ENCODE measurements around the gene STOML3. TPM values are rescaled to one million over a fixed set of nuclear protein-coding genes. Genes with fewer than 3 reads are reported as not detected.
A peak's percentile ranks its signal among the peaks of the same experiment; 100 is the strongest.

Gene STOML3
- total RNA-seq, 1 donor from 2014 or later: not detected

GRCh38 chr13:38981096-38981495 lies 9.5 kb downstream of the STOML3 start:
- no peak for DNase-seq (ENCODE audit: low read depth in 2 of 2)

DNA sequence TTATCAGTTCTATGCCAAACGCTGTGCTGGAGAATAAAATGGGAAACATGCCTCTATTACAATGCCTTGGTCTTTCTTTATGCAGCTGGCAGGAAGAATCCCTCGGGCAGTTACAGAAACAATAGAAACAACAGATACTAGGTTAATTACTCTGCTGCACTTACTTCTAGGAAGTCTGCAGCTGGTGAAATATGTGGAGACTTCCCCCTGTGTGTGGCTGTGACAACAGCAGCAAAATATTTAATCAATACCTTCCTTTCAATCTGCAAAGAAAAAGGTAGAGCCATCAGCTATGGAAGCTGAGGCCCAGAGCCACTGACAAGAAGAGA lies 9.9 kb downstream of the STOML3 start:
- no peak for DNase-seq (ENCODE audit: low read depth in 2 of 2)

GRCh38 chr13:38979891-38980749 lies 10.5 kb downstream of the STOML3 start:
- no peak for DNase-seq (ENCODE audit: low read depth in 2 of 2)

DNA sequence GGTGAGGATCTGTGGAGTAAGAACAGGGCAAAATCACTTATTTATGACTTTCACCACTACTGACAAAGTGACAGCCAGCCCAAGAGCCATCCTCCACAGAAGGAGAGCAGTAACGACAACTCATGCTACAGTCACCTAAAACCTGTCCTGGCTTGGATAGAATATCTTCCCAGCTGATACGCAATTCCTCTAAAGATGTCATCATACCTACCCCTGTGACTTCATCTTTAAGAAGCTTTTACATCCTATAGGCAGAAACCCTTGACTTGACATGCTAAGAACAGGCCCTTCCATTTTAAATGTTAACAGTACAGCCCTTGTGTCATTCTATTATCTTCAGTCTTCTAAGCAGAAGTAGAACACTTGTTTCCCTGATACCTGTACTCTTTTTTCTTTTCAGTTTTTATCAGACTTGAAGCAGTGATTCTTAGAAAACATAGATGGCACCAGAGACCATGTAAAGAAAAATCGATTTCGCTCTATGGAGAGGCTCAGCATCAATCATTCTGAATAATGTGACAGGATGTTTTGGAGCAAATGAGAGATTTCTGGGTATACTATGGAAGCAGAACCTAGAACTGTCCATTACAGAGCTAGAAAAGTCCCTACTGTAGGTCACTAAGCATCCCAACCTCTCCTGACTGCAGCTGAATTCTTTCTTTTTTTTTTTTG lies 20.1 kb downstream of the STOML3 start:
- DNase-seq (ENCODE audit: low read depth in 2 of 2): peak in 1 of 2 donors; percentile 33

- DNase-seq (ENCODE audit: low read depth in 2 of 2): no peak
Observed at GRCh38 chr13:38969187-38969586, 21.4 kb downstream of the STOML3 start.

DNA sequence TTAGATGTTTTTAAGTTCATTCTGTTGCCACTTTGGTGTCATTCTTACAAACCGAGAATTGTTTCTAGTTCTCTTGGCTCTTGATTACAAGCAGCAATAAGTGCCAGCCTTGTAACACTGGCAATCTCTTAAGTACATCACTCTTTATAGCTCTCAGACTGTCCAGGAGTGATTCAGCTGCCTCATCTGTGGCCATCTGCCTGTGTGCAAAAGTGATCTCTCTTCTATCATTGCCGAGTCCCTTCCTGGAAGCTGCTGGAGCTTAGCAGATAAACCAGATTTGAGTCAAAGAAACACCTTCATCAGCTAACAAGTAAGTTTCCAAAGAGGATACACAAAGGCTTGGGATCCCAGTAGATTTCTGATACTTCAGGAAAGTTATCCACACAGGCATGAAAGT lies 23.2 kb downstream of the STOML3 start:
- no peak for DNase-seq (ENCODE audit: low read depth in 2 of 2)

- no peak for DNase-seq (ENCODE audit: low read depth in 2 of 2)
Observed at GRCh38 chr13:38965281-38965680, 25.4 kb downstream of the STOML3 start.

DNA sequence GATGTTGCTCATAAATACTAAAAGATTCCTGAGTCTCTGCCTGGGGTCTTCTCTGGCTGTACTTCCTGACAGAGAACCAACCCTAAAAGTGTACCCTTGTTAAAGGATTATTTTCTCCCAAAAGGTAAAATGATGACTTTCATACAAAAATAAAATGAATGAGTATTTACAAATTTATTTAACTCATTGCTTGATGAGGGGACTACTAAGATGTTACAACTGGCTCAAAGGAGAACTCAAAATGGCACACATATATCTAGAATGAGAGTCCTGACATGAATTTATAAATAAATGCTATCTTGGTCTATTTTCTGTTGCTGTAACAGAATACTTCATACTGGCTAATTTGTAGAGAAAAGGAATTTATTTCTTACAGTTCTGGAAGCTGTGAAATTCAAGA lies 30.5 kb downstream of the STOML3 start:
- DNase-seq (ENCODE audit: low read depth in 2 of 2): no peak

DNA sequence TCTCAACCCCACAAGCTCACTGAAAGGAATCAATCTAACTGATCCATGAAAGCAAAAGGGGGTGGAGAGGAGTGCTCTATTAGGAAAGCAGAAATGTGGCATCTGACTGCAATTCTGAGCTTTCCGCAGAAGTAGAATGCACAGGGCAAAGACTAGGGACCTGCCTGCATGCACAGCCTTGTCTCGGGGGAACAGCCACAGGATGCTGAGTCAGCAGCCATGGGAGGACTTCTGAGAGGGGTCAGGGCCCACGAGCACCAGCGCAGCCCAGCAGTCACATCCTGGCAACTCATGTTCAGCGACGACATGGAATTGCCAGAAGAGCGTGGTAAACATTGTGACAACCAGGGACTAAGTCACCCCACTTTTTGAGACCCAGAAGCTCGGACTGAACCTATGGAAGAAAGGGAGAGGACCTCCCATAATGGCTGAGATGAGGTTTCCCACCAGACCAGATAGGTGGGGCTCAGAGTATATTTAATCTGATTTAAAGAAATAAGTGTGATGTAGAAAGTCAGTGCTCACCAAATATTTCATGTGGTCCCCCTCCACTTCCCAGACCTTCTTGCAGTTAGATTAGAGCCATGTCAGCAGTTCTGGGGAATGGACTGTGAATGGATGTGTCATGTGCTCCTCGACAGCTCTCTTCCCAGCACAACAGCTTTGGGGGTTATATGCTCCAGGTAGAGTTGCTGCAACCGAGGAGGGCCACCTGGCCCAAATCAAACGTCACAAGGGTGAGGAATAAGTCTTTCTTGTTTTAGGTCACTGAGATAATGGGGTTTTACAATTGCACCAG lies 32.6 kb downstream of the STOML3 start:
- DNase-seq (ENCODE audit: low read depth in 2 of 2): no peak

- DNase-seq (ENCODE audit: low read depth in 2 of 2): no peak
Observed at GRCh38 chr13:38954844-38955243, 35.8 kb downstream of the STOML3 start.

- DNase-seq (ENCODE audit: low read depth in 2 of 2): peak; percentile 10 to 26
Observed at GRCh38 chr13:38954291-38954690, 36.3 kb downstream of the STOML3 start.

GRCh38 chr13:38952827-38953226 lies 37.8 kb downstream of the STOML3 start:
- DNase-seq (ENCODE audit: low read depth in 2 of 2): peak in 1 of 2 donors; percentile 21

DNA sequence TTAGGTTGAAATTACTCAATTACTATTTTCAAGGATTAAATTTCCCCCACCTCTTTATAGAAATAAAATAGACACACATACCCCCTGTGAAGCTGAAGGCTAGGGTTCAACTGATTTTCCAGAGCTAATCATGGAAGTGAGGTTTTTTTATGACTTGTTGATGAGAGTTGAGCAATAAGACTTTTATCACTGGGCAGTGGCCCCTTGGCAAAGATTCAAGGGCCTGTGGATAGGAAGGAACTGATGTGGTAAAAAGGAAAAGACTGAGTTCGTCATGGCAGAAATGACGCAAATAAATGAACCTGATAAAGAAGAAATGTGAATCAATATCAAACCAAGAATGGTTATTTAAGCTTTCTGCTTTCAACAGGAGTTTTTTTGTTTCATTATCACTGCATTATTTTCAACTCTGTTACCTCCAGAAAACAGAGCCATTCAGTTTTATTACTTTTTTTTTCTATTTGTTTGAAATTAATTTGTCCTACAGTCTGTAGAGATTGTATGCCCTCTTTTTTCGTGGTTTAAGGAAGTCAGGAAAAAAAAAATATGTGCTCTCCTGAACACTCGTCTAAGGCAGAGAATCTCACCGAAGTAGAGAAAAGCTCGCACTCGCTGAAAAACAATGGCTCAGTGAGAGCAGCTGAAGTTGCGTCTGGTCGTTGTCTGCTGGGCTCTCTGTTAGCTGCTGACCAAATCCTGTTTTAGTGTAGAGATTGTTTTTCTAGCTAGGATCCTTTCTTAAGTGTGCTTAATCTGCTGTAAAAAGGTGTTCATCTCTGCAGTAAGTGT lies 38.9 kb downstream of the STOML3 start:
- DNase-seq (ENCODE audit: low read depth in 2 of 2): peak; percentile 56 to 96

GRCh38 chr13:38950987-38951386 lies 39.6 kb downstream of the STOML3 start:
- peak in 1 of 2 donors; percentile 66 for DNase-seq (ENCODE audit: low read depth in 2 of 2)

DNA sequence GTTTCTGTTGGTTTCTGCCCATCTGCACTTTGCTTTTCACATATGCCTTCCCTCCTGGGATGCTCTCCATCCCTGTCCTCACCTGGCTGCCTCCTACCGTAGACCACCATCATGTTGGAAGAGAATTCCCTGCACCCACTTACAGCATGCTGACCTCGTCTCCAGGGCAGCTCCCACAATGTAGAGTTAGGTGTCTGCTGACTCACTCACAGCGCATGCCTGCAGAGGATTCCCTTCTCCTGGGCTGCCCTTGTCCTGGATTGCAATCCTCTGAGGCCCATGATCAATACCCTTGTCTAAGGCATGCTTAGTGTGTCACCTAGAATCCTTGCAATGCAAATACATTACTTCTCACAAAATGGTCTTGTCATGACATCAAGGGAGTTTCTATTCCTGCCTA lies 43.6 kb downstream of the STOML3 start:
- DNase-seq (ENCODE audit: low read depth in 2 of 2): no peak

GRCh38 chr13:38944219-38944618 lies 46.4 kb downstream of the STOML3 start:
- no peak for DNase-seq (ENCODE audit: low read depth in 2 of 2)

GRCh38 chr13:38943231-38943630 lies 47.4 kb downstream of the STOML3 start:
- no peak for DNase-seq (ENCODE audit: low read depth in 2 of 2)

DNA sequence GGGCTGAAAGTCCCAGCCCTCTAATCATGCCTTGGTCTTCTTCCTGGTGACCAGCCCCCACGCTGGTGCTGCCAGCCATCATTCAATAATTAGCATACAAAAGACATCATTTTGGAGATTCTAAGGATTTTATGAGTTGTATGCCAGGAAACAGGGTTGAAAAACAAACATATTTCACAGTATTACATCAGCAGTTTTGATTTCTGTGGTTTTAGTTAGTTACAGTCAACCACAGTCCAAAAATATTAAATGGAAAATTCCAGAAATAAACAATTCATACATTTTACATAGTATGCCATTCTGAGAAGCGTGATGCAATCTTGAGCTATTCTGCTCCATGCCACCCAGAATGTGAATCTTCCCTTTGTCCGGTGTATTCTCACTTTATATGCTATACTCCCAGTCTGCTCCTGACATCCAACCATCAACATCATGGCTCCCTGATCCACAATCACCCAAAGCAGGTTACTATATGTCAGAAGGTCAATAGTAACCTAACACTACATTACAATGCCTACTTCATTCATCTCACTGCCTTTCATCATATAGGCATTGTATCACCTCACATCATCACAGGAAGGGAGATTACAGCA lies 49.2 kb downstream of the STOML3 start:
- no peak for DNase-seq (ENCODE audit: low read depth in 2 of 2)

DNA sequence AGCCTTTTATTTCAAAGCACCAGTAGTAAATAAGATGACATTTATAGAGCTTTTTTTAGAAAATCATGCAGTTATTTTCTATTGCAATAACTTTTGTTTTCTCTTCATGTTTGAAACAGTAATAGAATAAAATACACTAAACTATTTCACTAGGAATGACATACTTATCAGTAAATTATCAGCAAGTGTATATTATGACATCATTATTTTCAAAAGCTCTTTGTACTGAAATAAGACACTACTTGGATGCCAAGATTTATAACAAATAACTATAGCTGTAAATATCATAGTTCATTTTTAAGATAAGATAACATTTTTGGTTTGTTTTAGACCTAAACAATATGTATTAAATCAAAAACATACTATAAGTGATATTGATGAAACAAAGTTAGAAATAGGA lies 56.8 kb downstream of the STOML3 start:
- DNase-seq (ENCODE audit: low read depth in 2 of 2): no peak

GRCh38 chr13:38922170-38922569 lies 68.5 kb downstream of the STOML3 start:
- no peak for DNase-seq (ENCODE audit: low read depth in 2 of 2)

DNA sequence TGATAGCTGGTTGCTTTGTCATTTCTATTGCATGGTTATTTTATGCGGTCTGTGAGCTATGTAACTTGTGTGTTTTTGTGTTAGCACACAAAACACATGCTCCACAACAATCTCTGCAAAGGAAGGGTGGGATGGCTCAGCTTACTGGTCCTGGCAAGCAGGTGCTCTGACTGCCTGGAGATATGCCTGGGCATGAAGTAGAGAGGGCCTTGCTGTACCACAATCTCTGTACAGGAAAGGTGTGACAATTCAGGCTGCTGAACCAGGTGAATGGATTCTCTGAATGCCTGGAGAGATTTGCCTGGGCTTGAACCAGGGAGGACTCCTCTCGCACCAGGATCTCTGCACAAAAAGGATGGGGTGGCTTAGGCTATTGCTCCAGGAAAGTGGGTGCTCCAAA lies 69.5 kb downstream of the STOML3 start:
- no peak for DNase-seq (ENCODE audit: low read depth in 2 of 2)
